Caco-2 (cell line): Measurements from ENCODE around the gene ACOT4. TPM values are rescaled to one million over a fixed set of nuclear protein-coding genes. Genes with fewer than 3 reads are reported as not detected.
A peak's percentile ranks its signal among the peaks of the same experiment; 100 is the strongest.
"Not testable (repeated sequence)": the region's sequence is repeated elsewhere in the genome, so short reads cannot be mapped to it uniquely, and the experiment has no call there.

Source experiments
- BruUV-seq: library from RNA; stranded (reverse); fragments of 400-500 nt; replicated peaks from 2 replicates; lab custom pipeline; 2021; lab: Mats Ljungman, UMichigan
- CTCF ChIA-PET: fragments of 300-600 bp; sonication (Branson Sonifier 250); formaldehyde crosslinking; loops from one replicate; lab custom pipeline; 2022; ENCODE audit warnings: antibody characterized with exemption; lab: Charles Lee
- POLR2A ChIA-PET: fragments of 300-600 bp; sonication (Branson Sonifier 250); formaldehyde crosslinking; loops from one replicate; lab custom pipeline; 2022; ENCODE audit warnings: antibody characterized with exemption; lab: Charles Lee
- DNase-seq, 2 experiments: peaks; one replicate each; pipeline versions ENCODE4 v3.0.0 to v3.0.0-alpha.2; 2020 to 2022
- H3K27me3 ChIP-seq: replicated peaks from 2 replicates; pipeline ENCODE4 v1.6.0; 2011; ENCODE audit warnings: low read length; ENCODE audit not compliant: control insufficient read depth, insufficient read depth
- H3K36me3 ChIP-seq: 2 replicates; pipeline ENCODE4 v1.5.1; 2011; ENCODE audit warnings: low read length; ENCODE audit not compliant: control insufficient read depth, insufficient read depth
- H3K4me1 ChIP-seq: fragments of 250-450 bp; sonication (Bioruptor Pico); 2 replicates; pipeline ENCODE4 v1.5.1; 2020; ENCODE audit warnings: mild to moderate bottlenecking
- H3K4me3 ChIP-seq: 2 replicates; pipeline ENCODE4 v1.5.1; 2011; ENCODE audit warnings: low read depth, mild to moderate bottlenecking, control low read depth, low read length
- H3K9me3 ChIP-seq: fragments of 250-450 bp; sonication (Bioruptor Pico); 2 replicates; pipeline ENCODE4 v1.5.1; 2020; ENCODE audit warnings: mild to moderate bottlenecking, moderate library complexity
- H3K27ac Mint-ChIP-seq: one replicate; pipeline ENCODE4 v1.8.0; 2022; ENCODE audit warnings: mixed read lengths; ENCODE audit not compliant: unreplicated experiment
- H3K27me3 Mint-ChIP-seq: one replicate; pipeline ENCODE4 v1.8.0; 2022; ENCODE audit warnings: mixed read lengths; ENCODE audit not compliant: insufficient read depth, unreplicated experiment
- H3K36me3 Mint-ChIP-seq: one replicate; pipeline ENCODE4 v1.8.0; 2022; ENCODE audit warnings: mild to moderate bottlenecking, mixed read lengths; ENCODE audit not compliant: insufficient read depth, unreplicated experiment
- H3K4me1 Mint-ChIP-seq: one replicate; pipeline ENCODE4 v1.8.0; 2022; ENCODE audit warnings: low read depth, mixed read lengths; ENCODE audit not compliant: unreplicated experiment
- H3K4me3 Mint-ChIP-seq: one replicate; pipeline ENCODE4 v1.8.0; 2022; ENCODE audit warnings: mild to moderate bottlenecking, moderate library complexity, mixed read lengths; ENCODE audit not compliant: unreplicated experiment
- H3K9me3 Mint-ChIP-seq: one replicate; pipeline ENCODE4 v1.8.0; 2022; ENCODE audit warnings: mixed read lengths; ENCODE audit not compliant: unreplicated experiment
- intact Hi-C: fragments of 100-400 bp; cut with micrococcal nuclease; formaldehyde crosslinking; loops from one replicate; pipeline ENCODE4 v1.10.0; 2022; ENCODE audit not compliant: unreplicated experiment
- total RNA-seq: library from RNA; stranded (reverse); gene quantifications from 2 replicates; pipeline ENCODE4 v1.2.3, GENCODE V29; 2022
- TF ChIP-seq, protein P1 (sequence below), 2 experiments: fragments of 200-600 bp in 1 of 2; IDR thresholded peaks; 1 replicate in 1 of 2; 2 replicates in 1 of 2; pipeline versions ENCODE4 v1.5.1 to v1.8.0; 2011 to 2022; ENCODE audit warnings: antibody characterized with exemption in 1 of 2, control low read depth in 1 of 2, inconsistent platforms in 1 of 2, low read depth in 1 of 2, low read length in 1 of 2, mild to moderate bottlenecking in 1 of 2, moderate library complexity in 1 of 2; ENCODE audit not compliant: insufficient read depth in 1 of 2, severe bottlenecking in 1 of 2, unreplicated experiment in 1 of 2

Gene ACOT4
- total RNA-seq, 1 experiment from 2014 or later: 3.2 TPM

GRCh38 chr14:73553845-73554244 is 37.8 kb upstream of the ACOT4 start:
- DNase-seq: no peak
- no peaks in the 10 kb centered on the region for H3K9me3 Mint-ChIP-seq
- H3K9me3 ChIP-seq: no peaks in the 10 kb centered on the region
- ChIA-PET CTCF (interaction anchor here (1.6 kb wide), 1 partner anchor 15 kb away, joined by 3 read pairs; no protein-coding TSS in a partner anchor), POLR2A (no interaction called here)
- intact Hi-C loops: no loop called here
- BruUV-seq: no TSS peak
- H3K4me3 Mint-ChIP-seq: no peak overlapping the region
- H3K36me3 Mint-ChIP-seq: no peaks in the 10 kb centered on the region
- TF ChIP-seq, protein P1, sequence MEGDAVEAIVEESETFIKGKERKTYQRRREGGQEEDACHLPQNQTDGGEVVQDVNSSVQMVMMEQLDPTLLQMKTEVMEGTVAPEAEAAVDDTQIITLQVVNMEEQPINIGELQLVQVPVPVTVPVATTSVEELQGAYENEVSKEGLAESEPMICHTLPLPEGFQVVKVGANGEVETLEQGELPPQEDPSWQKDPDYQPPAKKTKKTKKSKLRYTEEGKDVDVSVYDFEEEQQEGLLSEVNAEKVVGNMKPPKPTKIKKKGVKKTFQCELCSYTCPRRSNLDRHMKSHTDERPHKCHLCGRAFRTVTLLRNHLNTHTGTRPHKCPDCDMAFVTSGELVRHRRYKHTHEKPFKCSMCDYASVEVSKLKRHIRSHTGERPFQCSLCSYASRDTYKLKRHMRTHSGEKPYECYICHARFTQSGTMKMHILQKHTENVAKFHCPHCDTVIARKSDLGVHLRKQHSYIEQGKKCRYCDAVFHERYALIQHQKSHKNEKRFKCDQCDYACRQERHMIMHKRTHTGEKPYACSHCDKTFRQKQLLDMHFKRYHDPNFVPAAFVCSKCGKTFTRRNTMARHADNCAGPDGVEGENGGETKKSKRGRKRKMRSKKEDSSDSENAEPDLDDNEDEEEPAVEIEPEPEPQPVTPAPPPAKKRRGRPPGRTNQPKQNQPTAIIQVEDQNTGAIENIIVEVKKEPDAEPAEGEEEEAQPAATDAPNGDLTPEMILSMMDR (IDR thresholded peaks at IDR 0.05; ENCODE audit: insufficient read depth in 1 of 2, low read depth in 1 of 2, low read length in 1 of 2, severe bottlenecking in 1 of 2, unreplicated experiment in 1 of 2): no peak
- no peaks in the 10 kb centered on the region for H3K4me1 Mint-ChIP-seq
- no peaks in the 10 kb centered on the region for H3K27me3 Mint-ChIP-seq
- H3K4me1 ChIP-seq: no peaks in the 10 kb centered on the region
- no peak overlapping the region for H3K4me3 ChIP-seq
- H3K36me3 ChIP-seq: no peaks in the 10 kb centered on the region
- no peak overlapping the region for H3K27ac Mint-ChIP-seq
- H3K27me3 ChIP-seq: no peaks in the 10 kb centered on the region

GRCh38 chr14:73557201-73557600 is 34.5 kb upstream of the ACOT4 start:
- H3K27me3 Mint-ChIP-seq, POLR2A ChIA-PET, intact Hi-C loops, H3K36me3 ChIP-seq, H3K27me3 ChIP-seq, CTCF ChIA-PET, H3K4me3 Mint-ChIP-seq, H3K9me3 ChIP-seq, BruUV-seq, H3K4me3 ChIP-seq, H3K4me1 ChIP-seq, H3K27ac Mint-ChIP-seq, H3K9me3 Mint-ChIP-seq, DNase-seq: not testable (repeated sequence)
- Mint-ChIP-seq H3K4me1 (peaks cover 11% of the 10 kb centered on the region), H3K36me3 (peaks cover 14% of the 10 kb centered on the region)

DNA sequence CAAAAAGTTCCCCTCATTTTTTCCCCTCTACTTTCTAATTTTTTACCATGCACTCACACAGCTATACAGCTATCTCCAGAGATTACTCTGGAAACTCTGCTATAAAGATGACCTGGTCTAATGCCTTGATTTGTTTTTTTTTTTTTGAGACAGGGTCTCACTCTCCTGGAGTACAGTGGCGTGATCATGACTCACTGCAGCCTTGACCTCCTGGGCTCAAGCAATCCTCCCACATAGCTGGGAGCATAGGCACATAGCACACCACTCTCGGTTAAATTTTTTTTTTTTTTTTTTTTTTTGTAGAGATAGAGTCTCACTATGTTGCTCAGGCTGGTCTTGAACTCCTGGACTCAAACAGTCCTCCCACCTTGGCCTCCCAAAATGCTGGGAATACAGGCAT is 33.4 kb upstream of the ACOT4 start:
- H3K4me3 ChIP-seq, H3K27me3 ChIP-seq, H3K4me1 ChIP-seq, CTCF ChIA-PET, BruUV-seq, H3K27me3 Mint-ChIP-seq, H3K4me3 Mint-ChIP-seq, DNase-seq, intact Hi-C loops, H3K27ac Mint-ChIP-seq, H3K36me3 ChIP-seq: not testable (repeated sequence)
- Mint-ChIP-seq H3K9me3 (peaks cover 19% of the 10 kb centered on the region), H3K4me1 (peaks cover 20% of the 10 kb centered on the region), H3K36me3 (peaks cover 23% of the 10 kb centered on the region)
- H3K9me3 ChIP-seq: peaks cover 18% of the 10 kb centered on the region
- POLR2A ChIA-PET: interaction anchor here (0.7 kb wide), 1 partner anchor 100 kb away, joined by 8 read pairs; the partner anchor contains the start of gene NUMB

GRCh38 chr14:73562256-73562655 is 29.4 kb upstream of the ACOT4 start:
- H3K36me3 ChIP-seq, H3K27me3 ChIP-seq, intact Hi-C loops, H3K27ac Mint-ChIP-seq, H3K4me1 ChIP-seq, H3K4me3 ChIP-seq, H3K4me3 Mint-ChIP-seq, POLR2A ChIA-PET, BruUV-seq, H3K27me3 Mint-ChIP-seq, CTCF ChIA-PET, DNase-seq: not testable (repeated sequence)
- peaks cover 20% of the 10 kb centered on the region for H3K4me1 Mint-ChIP-seq
- peaks cover 20% of the 10 kb centered on the region for H3K9me3 Mint-ChIP-seq
- peaks cover 25% of the 10 kb centered on the region for H3K9me3 ChIP-seq
- peaks cover 33% of the 10 kb centered on the region for H3K36me3 Mint-ChIP-seq

- H3K27me3 Mint-ChIP-seq, CTCF ChIA-PET, BruUV-seq, intact Hi-C loops, POLR2A ChIA-PET, H3K27me3 ChIP-seq, H3K4me3 ChIP-seq, H3K36me3 ChIP-seq: not testable (repeated sequence)
- H3K4me1 ChIP-seq: peaks cover 13% of the 10 kb centered on the region
- Mint-ChIP-seq H3K9me3 (peaks cover 20% of the 10 kb centered on the region), H3K4me1 (peaks cover 20% of the 10 kb centered on the region), H3K27ac (peak overlapping the region; percentile 73), H3K4me3 (peak overlapping the region; percentile 23), H3K36me3 (peaks cover 33% of the 10 kb centered on the region)
- DNase-seq: peak; percentile 53 to 66
- peaks cover 25% of the 10 kb centered on the region for H3K9me3 ChIP-seq
Measured at GRCh38 chr14:73562696-73563095, 29.0 kb upstream of the ACOT4 start.

GRCh38 chr14:73566431-73566830 is 25.2 kb upstream of the ACOT4 start:
- intact Hi-C loops, CTCF ChIA-PET, H3K36me3 ChIP-seq, BruUV-seq, H3K27me3 Mint-ChIP-seq, H3K4me3 Mint-ChIP-seq, H3K27ac Mint-ChIP-seq, H3K27me3 ChIP-seq, H3K4me3 ChIP-seq, POLR2A ChIA-PET, DNase-seq: not testable (repeated sequence)
- peaks cover 16% of the 10 kb centered on the region for H3K4me1 ChIP-seq
- peaks cover 19% of the 10 kb centered on the region for H3K4me1 Mint-ChIP-seq
- peaks cover 20% of the 10 kb centered on the region for H3K9me3 Mint-ChIP-seq
- peaks cover 23% of the 10 kb centered on the region for H3K9me3 ChIP-seq
- peaks cover 42% of the 10 kb centered on the region for H3K36me3 Mint-ChIP-seq
